Stimulated activated CD4-positive, alpha-beta T cell treated with anti-CD3 and anti-CD28 coated beads, Interleukin-1b, Interleukin-23, amount 100 ng/mL, for 1 hour (primary cell): ENCODE measurements around the gene GRB10.

Experiments
- DNase-seq, 2 donors: peaks; one replicate each; pipeline ENCODE4 v3.0.0-alpha.2; 2020; ENCODE audit warnings: low read depth in 2 of 2

GRB10 gene

GRCh38 chr7:50803359-50804337, 21.0 kb upstream of the GRB10 start:
- DNase-seq: no peak

GRCh38 chr7:50801907-50802306, 19.2 kb upstream of the GRB10 start:
- no peak for DNase-seq

DNA sequence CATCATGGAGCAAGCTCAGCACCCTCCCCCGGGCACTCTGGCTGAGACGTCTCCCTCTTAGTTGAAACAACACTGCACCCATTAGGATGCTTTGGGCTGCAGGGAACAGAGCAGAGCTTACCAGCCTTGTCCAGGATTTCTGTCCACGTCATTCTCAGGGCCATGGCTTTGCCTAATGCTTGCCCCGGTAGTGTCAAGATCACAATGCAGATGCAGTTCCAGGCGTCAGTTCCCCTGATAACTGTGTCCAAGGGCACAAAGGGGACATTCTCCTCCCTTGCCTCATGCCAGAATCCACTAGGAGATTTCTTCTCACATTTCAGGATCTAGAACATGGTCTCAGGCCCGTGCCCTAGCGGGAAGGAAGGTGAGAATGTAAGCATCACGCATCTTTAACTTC, 17.2 kb upstream of the GRB10 start:
- no peak for DNase-seq

GRCh38 chr7:50798126-50798525, 15.4 kb upstream of the GRB10 start:
- no peak for DNase-seq

DNA sequence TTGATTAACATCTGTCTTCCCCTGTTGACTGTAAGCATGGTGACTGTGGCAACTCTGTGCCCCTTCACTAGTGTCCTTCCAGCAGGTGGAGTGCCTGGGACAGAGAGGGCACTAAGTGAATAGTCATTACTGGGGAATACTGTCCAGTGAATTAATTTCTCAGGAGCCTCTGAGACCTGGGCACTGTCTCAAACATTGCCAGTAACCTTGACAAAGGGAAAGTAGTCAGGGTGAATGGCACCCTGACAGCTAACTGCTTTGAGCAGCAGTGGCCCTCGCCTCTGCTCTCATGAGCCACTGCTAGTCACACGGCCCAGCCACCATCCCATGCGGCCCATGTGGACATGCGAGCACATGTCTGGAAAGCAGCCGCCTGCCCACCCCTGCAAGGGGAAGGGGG, 13.1 kb upstream of the GRB10 start:
- no peak for DNase-seq

GRCh38 chr7:50795253-50795652, 12.6 kb upstream of the GRB10 start:
- no peak for DNase-seq

GRCh38 chr7:50793947-50794570, 11.4 kb upstream of the GRB10 start:
- DNase-seq: no peak

GRCh38 chr7:50793120-50793946, 10.6 kb upstream of the GRB10 start:
- no peak for DNase-seq

GRCh38 chr7:50792342-50793119, 9.8 kb upstream of the GRB10 start:
- no peak for DNase-seq

GRCh38 chr7:50791938-50792341, 9.2 kb upstream of the GRB10 start:
- no peak for DNase-seq

GRCh38 chr7:50791363-50791937, 8.8 kb upstream of the GRB10 start:
- DNase-seq: no peak

DNA sequence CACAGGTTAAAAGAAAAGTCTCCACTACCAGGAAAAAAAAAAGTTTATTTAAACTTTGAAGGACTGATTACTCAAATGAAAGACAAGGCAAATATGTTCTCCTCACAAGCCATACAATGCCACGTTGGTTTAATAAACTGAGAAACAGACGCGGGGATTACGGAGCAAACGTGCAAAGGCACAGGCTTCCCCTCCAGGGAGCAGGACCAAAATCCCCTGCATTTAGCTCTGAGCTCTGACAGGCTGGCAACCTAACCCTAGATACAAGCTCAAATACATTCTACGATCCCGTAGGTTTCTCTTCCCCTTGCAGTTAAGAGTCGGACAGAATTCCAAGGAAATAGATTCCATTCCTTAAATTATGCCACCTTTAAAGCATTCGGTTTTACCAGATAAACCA, 7.7 kb upstream of the GRB10 start:
- no peak for DNase-seq

GRCh38 chr7:50788382-50788781, 5.7 kb upstream of the GRB10 start:
- no peak for DNase-seq

DNA sequence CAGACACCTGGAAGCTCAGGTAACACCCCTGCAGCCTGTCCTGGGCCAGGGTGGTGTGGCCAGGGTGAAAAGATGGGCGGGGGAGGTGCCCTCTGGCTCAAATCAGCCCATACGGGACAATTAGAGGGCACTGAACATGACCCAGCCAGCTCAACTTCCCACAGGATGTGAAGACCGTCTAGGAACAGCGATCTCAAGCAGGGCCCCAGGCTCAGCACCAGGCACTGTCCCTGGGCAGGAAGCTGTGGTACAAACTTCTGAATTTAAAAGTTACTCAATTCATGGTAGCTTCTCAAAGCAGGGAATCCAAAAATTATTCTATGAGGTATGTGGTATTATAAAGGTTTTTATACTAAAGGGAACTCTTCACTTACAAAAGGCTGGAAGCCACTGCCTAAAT, 5.1 kb upstream of the GRB10 start:
- DNase-seq: no peak

DNA sequence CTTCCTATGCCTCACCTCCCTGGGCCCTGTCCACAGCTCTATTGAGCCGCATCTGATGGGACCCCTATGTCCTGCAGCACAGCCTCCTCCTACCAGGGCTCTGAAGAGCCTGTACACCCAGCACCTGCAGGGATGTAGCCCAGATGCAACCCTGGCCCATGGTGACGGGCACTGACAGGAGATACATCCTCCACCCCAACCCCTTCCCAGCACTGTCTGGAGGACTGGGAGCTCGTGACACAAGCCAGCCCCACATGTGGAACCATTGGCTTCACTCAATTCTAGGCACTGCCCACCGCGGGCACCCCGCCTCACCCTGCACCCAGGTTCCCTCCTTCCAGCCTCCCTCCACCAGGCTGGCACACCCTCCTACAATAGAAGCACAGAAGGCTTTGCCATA, 2.6 kb upstream of the GRB10 start:
- no peak for DNase-seq

- DNase-seq: no peak
Observed at GRCh38 chr7:50783801-50784507, 1.3 kb upstream of the GRB10 start.

GRCh38 chr7:50783303-50783702, 607 bp upstream of the GRB10 start:
- no peak for DNase-seq

DNA sequence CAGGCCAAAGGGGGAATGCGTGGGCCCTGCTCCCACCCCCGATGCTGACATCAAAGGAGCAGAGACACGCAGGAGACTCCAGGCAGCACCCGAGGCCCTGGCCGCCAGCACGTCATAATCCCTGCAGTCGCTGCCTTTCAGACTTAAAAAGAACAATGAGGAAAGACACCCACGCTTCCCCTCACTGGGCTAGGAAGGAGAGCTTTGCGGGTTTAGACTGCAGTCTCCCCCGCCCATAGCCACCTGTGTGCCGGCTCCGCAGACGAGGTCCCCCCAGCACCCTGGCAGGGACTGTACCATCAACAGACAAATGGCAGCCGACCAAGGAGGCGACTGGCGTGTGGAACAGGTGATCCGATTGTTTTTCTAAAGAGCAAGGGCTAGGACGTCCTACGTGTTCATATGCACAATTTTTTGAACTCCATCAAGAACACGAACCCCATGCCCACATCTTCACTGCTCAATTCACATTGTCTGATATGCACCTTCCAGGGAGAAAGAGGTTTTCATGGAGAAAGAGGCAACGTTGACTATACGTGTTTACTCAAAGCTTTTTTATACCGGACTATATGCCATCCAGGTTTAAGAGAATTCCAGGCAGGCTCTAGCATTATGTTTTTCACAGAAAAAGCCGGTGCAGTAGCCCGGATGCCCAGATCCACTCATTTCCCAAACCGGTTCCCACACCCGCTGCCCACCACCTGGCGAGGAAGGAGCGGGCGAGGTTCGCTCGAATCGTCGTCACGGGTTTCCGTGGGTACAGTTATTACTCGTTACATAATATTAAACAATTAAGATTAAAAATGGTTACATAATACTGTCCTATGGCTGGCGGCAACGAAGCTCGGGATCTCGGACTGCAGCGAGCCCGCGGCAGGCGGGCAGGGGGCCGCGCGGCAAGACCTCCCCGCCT, 1.1 kb downstream of the GRB10 start:
- no peak for DNase-seq

- no peak for DNase-seq
Observed at GRCh38 chr7:50780436-50780835, 2.3 kb downstream of the GRB10 start.
